Right ventricle myocardium superior (tissue), 1 donor: ENCODE measurements around the gene MOGAT2. TPM values are rescaled to one million over a fixed set of nuclear protein-coding genes. Genes with fewer than 3 reads are reported as not detected.
"Not testable (repeated sequence)": the region's sequence is repeated elsewhere in the genome, so short reads cannot be mapped to it uniquely, and the experiment has no call there.

ENCODE experiments used
- ATAC-seq: fragments of 200-7000 bp; cut with Tn5 transposase; one replicate; pipeline ENCODE4 v1.9.1; 2020; ENCODE audit warnings: mild to moderate bottlenecking; ENCODE audit not compliant: poor library complexity
- DNase-seq: peaks from one replicate; pipeline ENCODE4 v3.0.0-alpha.2; 2020
- intact Hi-C: fragments of 100-400 bp; cut with DNase I; formaldehyde crosslinking; loops from one replicate; pipeline ENCODE4 v1.11.2; 2022
- total RNA-seq: library from RNA; stranded (reverse); fragmentation: NEBNext Ultra II Directional; extraction: Animal tissue kit (Norgen Biotek cat#: 25700); gene quantifications from one replicate; pipeline ENCODE4 v1.2.1, GENCODE V29; 2021
- donor health status: DM: no; HTN: yes; CAD: no; lungs with severe emphysema.

The MOGAT2 gene
- total RNA-seq, 1 donor from 2014 or later, result 0.13 TPM

- intact Hi-C loops, result loop anchor here (10.0 kb wide), 1 partner anchor 48 kb away; the partner anchor contains the start of gene DGAT2
- no peak for DNase-seq
- no peak for ATAC-seq
Measured at GRCh38 chr11:75716659-75717058, 979 bp upstream of the MOGAT2 start.

- ATAC-seq, result no peak
- DNase-seq, result no peak
- intact Hi-C loops, result loop anchor here (10.0 kb wide), 1 partner anchor 46 kb away; the partner anchor contains the start of gene DGAT2
Measured at GRCh38 chr11:75718419-75719339, 1.0 kb downstream of the MOGAT2 start.

- intact Hi-C loops, result loop anchor here (10.0 kb wide), 1 partner anchor 45 kb away; the partner anchor contains the start of gene DGAT2
- DNase-seq, result no peak
- peak; percentile 54 for ATAC-seq
Measured at GRCh38 chr11:75719340-75720239, 2.0 kb downstream of the MOGAT2 start.

GRCh38 chr11:75720639-75721038, 3.0 kb downstream of the MOGAT2 start:
- intact Hi-C loops, result no loop called here
- ATAC-seq (no peak), DNase-seq (no peak)

- DNase-seq (no peak), ATAC-seq (no peak)
- intact Hi-C loops, result no loop called here
Measured at GRCh38 chr11:75721852-75722668, 4.4 kb downstream of the MOGAT2 start.

GRCh38 chr11:75722669-75723042, 5.0 kb downstream of the MOGAT2 start:
- intact Hi-C loops, result no loop called here
- DNase-seq, result no peak
- no peak for ATAC-seq

GRCh38 chr11:75725547-75726320, 8.1 kb downstream of the MOGAT2 start:
- peak; percentile 73 for ATAC-seq
- intact Hi-C loops, result no loop called here

GRCh38 chr11:75728992-75729391, 11.4 kb downstream of the MOGAT2 start:
- ATAC-seq, result no peak
- intact Hi-C loops, result no loop called here
- DNase-seq, result no peak

More at GRCh38 chr11:75725547-75726320, 8.1 kb downstream of the MOGAT2 start:
- no peak for DNase-seq

GRCh38 chr11:75731095-75731494, 13.5 kb downstream of the MOGAT2 start:
- DNase-seq (no peak), ATAC-seq (no peak)
- intact Hi-C loops, result no loop called here

- intact Hi-C loops, result no loop called here
- DNase-seq, result no peak
- ATAC-seq, result no peak
Measured at GRCh38 chr11:75733071-75733430, 15.4 kb downstream of the MOGAT2 start.

GRCh38 chr11:75733431-75734107, 15.9 kb downstream of the MOGAT2 start:
- DNase-seq, result no peak

GRCh38 chr11:75734491-75735180, 17.0 kb downstream of the MOGAT2 start:
- intact Hi-C loops, result no loop called here
- DNase-seq, result no peak
- ATAC-seq, result peak; percentile 23

More at GRCh38 chr11:75733431-75734107, 15.9 kb downstream of the MOGAT2 start:
- peak; percentile 84 for ATAC-seq
- intact Hi-C loops, result no loop called here

- intact Hi-C loops, result no loop called here
- ATAC-seq, result peak; percentile 29
- DNase-seq, result no peak
Measured at GRCh38 chr11:75735181-75735845, 17.7 kb downstream of the MOGAT2 start.

- no peak for DNase-seq
- ATAC-seq, result no peak
- intact Hi-C loops, result no loop called here
Measured at GRCh38 chr11:75737314-75737713, 19.7 kb downstream of the MOGAT2 start.

- DNase-seq, result no peak
- intact Hi-C loops, result no loop called here
- no peak for ATAC-seq
Measured at GRCh38 chr11:75740681-75741080, 23.0 kb downstream of the MOGAT2 start.

- intact Hi-C loops, DNase-seq, ATAC-seq: not testable (repeated sequence)
Measured at GRCh38 chr11:75743159-75743558, 25.5 kb downstream of the MOGAT2 start.
